NK-92 (cell line): ENCODE measurements around the gene INS.
"Not testable (repeated sequence)": the region's sequence is repeated elsewhere in the genome, so short reads cannot be mapped to it uniquely, and the experiment has no call there.

Experiments used
- DNase-seq: peaks from one replicate; lab custom pipeline; 2025; ENCODE audit not compliant: unreplicated experiment; lab: John Stamatoyannopoulos, UW

INS gene

GRCh38 chr11:2135018-2135569, 25.9 kb downstream of the INS start:
- DNase-seq = no peak

DNA sequence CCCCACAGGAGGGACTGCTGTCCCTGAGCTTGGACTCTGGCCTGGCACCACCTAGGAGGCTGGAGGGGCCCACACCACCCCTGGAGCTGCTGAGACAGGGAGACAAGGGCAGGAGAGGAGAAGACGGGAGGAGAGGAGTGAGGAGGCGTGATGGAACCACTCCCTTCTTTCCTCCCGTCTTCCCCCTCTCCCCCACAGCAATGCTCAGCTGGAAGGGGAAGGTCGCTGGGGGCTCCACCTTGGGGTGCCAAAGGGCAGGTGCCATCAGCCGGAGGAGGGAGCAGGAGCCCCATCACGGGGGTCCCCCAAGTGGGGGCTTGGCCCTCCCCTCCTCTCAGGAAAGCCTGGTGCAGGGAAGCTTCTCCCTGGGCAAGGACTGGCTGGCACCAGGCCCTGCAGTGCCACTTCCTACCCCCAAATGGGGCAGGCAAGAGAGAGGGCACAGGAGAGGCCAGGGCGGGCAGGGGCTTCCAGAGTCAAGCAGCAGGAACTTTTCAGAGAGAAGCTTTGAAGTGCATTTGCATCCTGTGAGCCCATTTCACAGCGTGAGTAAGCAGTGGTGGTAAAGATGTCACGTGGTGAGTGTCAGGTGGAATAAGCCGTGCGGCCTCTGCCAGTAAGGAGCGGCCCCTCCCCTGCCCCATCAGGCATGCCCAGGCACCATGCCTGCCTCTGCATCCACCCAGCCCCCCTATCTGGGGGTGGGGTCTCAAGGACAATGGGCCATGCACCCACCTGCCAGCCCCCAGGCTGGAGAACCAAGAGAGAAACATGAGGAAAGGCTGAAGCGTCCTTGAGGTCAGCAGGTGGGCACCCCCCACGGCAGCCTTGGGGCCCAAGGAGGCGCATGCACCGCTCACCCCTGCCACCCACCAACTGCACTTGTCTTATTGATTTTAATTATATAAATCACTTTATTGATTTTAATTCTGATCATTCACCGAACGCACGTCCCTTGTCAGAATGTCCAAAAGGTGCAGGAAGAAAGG, 26.7 kb downstream of the INS start:
- DNase-seq = no peak

DNA sequence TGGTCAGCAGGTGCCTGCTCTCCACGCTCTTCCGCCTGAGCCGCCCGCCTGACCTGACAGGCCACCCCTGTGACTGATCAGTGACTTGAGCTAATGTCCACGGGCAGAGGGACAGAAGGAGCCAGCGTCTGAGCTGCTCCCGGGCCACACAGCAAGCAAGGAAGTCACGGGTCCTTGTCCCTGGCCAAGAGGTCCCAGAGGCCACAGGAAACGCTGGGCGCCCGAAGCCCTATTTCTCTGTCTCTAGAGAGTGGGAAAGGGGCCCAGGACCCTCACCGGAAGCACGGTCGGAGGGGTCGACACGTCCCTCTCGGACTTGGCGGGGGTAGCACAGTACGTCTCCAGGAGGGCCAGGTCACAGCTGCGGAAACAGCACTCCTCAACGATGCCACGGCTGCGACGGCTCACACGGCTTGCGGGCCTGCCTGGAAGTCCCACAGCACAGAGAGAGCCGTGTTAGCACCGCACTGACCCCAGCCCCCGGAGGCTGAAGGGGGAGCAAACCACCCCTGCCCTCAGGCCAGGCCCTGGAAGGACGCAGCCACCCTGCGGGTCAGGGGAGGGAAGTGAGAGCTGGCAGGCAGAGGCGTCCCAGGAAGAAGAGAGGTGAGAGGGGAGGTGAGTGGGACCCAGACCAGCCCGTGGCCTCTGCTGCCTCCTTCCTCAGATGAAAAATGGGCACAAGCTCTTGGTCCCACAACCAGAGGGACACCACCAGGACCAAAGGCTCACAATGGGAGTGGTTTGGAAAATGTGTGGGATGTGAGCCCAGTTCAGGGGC, 27.6 kb downstream of the INS start:
- no peak for DNase-seq

GRCh38 chr11:2132874-2133240, 28.2 kb downstream of the INS start:
- DNase-seq = no peak

DNA sequence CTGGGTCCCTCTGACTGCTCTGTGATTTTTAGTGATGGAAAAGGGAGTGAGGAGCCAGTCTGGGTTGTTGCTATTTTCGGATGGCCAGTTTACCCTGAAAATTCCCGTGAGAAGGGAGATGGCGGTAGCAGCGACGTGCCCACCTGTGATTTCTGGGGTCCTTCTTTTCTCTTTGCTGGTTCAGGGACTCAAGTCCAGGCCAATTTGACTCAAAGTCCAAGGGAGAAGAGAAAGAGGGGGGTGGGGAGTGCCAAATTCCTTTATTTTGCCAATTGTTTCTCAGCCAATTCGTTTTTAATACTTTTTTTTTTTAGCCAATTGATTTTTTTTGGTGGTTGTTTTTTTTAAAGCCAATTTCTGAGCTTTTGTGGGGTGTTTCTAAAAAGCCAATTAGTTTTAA, 28.8 kb downstream of the INS start:
- no peak for DNase-seq

GRCh38 chr11:2131371-2132236, 29.4 kb downstream of the INS start:
- no peak for DNase-seq

DNA sequence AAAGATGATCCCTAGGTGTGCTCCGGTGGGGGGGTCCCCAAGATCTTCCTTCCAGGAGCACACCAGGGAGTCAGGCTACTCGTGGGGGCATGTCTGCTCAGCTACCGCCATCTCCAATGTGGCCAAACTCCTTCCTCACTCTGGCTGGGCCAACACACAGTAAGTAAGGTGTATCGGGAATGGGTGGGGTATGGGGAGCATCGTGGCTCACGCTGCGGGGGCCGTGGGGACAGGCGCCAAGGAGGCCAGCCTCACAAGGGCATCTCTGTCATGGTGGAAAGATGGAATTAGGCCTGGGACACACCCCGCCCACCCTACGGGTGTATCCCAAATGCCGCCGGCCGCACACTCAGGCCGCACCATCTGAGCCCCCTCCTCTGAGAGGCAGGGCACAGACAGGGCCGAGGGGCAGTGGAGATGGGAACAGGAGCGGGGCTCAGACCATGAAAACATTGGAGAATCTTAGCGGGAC, 30.1 kb downstream of the INS start:
- DNase-seq = no peak

GRCh38 chr11:2129699-2130366, 31.2 kb downstream of the INS start:
- DNase-seq = no peak

DNA sequence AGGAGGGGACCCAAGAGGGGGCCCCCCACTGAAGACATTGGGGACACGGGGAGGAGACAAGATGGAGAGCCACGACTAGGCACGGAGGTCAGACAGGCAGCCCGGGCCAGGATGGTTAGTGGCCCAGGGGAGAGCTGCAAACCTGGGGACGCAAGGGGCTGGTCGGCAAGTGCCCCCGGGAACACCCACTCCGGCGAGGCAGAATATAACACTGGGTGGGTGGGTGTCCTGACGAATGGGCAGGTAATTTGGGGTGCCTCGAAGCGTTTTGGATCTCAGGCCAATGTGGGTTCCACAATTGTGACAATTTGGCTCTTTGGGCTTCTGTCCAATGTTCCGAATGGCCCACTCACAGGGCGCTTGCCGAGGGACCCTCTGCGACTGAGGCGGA, 31.7 kb downstream of the INS start:
- no peak for DNase-seq

DNA sequence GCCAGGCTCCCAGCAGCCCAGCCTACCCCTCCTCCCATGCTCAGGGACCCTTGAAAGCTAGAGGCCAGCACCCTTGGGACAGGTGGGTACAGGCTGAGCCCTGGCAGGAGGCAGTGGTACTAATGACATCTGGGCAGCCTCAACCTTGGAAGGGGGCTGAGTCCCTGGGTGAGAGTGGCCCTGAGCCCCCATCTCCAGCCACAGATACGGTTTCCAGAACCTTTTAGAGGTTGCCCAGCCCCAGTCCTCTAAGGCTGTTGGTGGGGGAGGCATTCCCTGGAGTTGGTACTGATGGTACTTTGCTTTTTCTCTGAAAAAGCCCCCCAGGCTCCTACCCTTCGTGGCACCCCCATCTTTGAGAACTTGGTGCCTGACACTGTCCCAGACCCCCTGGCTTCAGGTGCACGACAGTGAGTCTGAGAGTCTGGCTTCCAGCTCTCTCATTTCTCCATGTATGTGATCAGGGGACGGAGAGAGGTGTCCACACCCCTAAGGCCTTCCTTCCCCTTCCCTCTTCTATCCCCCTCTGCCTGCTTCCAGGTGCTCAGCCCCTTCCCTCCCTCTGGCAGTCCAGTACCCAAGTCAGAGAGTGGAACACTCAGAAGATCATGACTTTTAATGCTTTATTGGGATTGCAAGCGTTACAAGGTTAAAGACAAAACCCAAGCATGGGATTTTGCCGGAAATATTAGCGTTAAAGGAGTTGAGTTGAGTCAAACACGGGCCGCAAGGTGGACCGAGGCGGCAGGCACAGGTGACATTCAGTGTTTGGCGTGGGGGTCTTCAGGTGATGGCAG, 32.3 kb downstream of the INS start:
- DNase-seq = no peak

GRCh38 chr11:2128130-2128510, 32.9 kb downstream of the INS start:
- no peak for DNase-seq

GRCh38 chr11:2127482-2128129, 33.4 kb downstream of the INS start:
- no peak for DNase-seq

DNA sequence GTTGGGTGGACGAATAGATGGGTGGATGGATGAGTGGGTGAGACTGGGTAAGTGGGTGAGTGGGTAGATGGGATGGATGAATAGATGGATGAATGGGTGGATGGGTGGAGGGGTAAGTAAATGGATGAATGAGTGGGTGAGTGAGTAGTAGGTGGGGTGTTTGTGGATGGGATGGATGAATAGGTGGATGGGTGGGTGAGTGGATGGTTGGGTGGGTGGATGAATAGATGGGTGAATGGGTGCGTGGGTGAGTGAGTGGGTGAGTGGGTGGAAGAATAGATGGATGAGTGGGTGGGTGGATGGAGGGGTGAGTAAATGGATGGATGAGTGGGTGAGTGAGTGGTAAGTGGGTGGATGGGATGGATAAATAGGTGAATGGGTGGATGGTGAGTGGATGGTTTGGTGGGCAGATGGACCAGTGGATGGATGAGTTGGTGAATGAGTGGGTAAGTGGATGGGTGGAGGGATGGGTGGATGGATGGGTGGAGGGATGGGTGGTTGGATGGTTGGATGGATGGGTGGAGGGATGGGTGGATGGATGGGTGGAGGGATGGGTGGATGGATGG, 34.4 kb downstream of the INS start:
- DNase-seq = no peak

DNA sequence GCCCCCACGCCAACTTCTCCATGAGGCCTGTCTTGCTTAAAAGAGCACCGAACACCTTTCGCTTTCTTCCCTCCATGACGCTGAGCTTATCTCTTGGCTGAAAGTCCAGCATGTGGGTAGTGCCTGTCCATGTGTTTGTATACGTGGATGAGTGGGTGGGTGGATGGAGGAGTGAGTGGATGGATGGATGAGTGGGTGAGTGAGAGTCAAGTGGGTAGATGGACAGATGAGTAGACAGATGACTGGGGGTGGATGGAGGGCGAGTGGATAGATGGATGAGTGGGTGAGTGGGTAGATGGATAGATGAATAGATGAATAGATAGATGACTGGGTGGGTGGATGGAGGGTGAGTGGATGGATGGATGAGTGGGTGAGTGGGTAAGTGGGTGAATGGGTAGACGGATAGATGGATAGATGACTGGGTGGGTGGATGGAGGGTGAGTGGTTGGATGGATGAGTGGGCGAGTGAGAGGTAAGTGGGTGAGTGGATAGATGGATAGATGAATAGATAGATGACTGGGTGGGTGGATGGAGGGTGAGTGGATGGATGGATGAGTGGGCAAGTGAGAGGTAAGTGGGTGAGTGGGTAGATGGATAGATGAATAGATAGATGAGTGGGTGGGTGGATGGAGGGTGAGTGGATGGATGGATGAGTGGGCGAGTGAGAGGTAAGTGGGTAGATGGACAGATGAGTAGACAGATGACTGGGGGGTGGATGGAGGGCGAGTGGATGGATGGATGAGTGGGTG, 36.1 kb downstream of the INS start:
- DNase-seq = not testable (repeated sequence)

GRCh38 chr11:2123628-2123960, 37.4 kb downstream of the INS start:
- DNase-seq = no peak

DNA sequence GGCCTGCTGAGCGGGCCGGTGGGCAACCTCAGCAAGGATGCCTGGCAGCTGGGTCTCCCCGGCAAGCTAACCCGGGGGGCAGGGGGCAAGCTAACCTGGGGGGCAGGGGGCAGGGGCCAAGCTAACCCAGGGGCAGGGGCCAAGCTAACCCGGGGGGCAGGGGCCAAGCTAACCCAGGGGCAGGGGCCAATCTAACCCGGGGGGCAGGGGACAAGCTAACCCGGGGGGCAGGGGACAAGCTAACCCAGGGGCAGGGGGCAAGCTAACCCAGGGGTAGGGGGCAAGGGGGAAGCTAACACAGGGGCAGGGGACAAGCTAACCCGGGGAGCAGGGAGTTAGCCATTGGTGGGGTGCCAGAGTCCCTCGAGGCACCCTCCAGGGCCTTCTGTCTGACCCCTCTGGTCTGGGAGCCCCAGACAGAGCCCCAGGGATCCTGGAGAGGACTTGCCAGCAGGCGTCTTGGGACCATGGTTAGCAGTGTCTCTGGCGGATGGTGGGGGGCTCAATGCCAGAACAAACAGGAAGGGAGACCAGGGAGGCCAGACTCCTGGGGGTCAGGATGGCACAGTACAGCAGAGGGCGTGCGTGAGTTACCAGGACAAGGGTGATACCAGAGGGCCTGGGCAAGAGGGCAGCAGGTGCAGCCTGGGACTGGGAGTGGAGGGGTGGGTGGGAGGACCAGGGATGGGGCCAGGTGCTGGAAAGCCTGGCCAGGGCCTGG, 37.9 kb downstream of the INS start:
- DNase-seq = no peak

- no peak for DNase-seq
These were observed 38.6 kb downstream of the INS start for GRCh38 chr11:2122222-2122906.
